ENCODE data around the gene RXYLT1.

RXYLT1 gene

GRCh38 chr12:63802012-63802608 lies 22.4 kb downstream of the RXYLT1 start:
- no peak overlapping the region for H3K9ac ChIP-seq (ENCODE audit: low read length)
- H3K4me3 ChIP-seq (ENCODE audit: low read depth, low read length) = no peak overlapping the region
- H3K9me3 ChIP-seq (ENCODE audit: control insufficient read depth, insufficient read depth, low read depth, low read length) = no peaks in the 10 kb centered on the region
- H3K36me3 ChIP-seq (ENCODE audit: control insufficient read depth, insufficient read depth, low read length) = peaks cover 14% of the 10 kb centered on the region
- H3K27ac ChIP-seq (ENCODE audit: low read depth, low read length) = no peak overlapping the region
- no peaks in the 10 kb centered on the region for H3K4me1 ChIP-seq (ENCODE audit: control insufficient read depth, insufficient read depth, low read length)
- H3K27me3 ChIP-seq (ENCODE audit: control insufficient read depth, insufficient read depth, low read length) = no peaks in the 10 kb centered on the region

GRCh38 chr12:63804746-63805145 lies 25.0 kb downstream of the RXYLT1 start:
- no peak overlapping the region for H3K27ac ChIP-seq (ENCODE audit: low read depth, low read length)
- no peaks in the 10 kb centered on the region for H3K27me3 ChIP-seq (ENCODE audit: control insufficient read depth, insufficient read depth, low read length)
- no peak overlapping the region for H3K9ac ChIP-seq (ENCODE audit: low read length)
- H3K9me3 ChIP-seq (ENCODE audit: control insufficient read depth, insufficient read depth, low read depth, low read length) = no peaks in the 10 kb centered on the region
- no peaks in the 10 kb centered on the region for H3K4me1 ChIP-seq (ENCODE audit: control insufficient read depth, insufficient read depth, low read length)
- H3K36me3 ChIP-seq (ENCODE audit: control insufficient read depth, insufficient read depth, low read length) = peaks cover 23% of the 10 kb centered on the region
- H3K4me3 ChIP-seq (ENCODE audit: low read depth, low read length) = no peak overlapping the region

- H3K4me1 ChIP-seq (ENCODE audit: control insufficient read depth, insufficient read depth, low read length) = no peaks in the 10 kb centered on the region
- no peaks in the 10 kb centered on the region for H3K27me3 ChIP-seq (ENCODE audit: control insufficient read depth, insufficient read depth, low read length)
- peaks cover 23% of the 10 kb centered on the region for H3K36me3 ChIP-seq (ENCODE audit: control insufficient read depth, insufficient read depth, low read length)
- H3K4me3 ChIP-seq (ENCODE audit: low read depth, low read length) = no peak overlapping the region
- H3K27ac ChIP-seq (ENCODE audit: low read depth, low read length) = no peak overlapping the region
- H3K9me3 ChIP-seq (ENCODE audit: control insufficient read depth, insufficient read depth, low read depth, low read length) = no peaks in the 10 kb centered on the region
- no peak overlapping the region for H3K9ac ChIP-seq (ENCODE audit: low read length)
Observed at GRCh38 chr12:63805704-63806672, 26.3 kb downstream of the RXYLT1 start.

- no peaks in the 10 kb centered on the region for H3K4me1 ChIP-seq (ENCODE audit: control insufficient read depth, insufficient read depth, low read length)
- H3K27ac ChIP-seq (ENCODE audit: low read depth, low read length) = no peak overlapping the region
- no peaks in the 10 kb centered on the region for H3K27me3 ChIP-seq (ENCODE audit: control insufficient read depth, insufficient read depth, low read length)
- no peaks in the 10 kb centered on the region for H3K9me3 ChIP-seq (ENCODE audit: control insufficient read depth, insufficient read depth, low read depth, low read length)
- peaks cover 23% of the 10 kb centered on the region for H3K36me3 ChIP-seq (ENCODE audit: control insufficient read depth, insufficient read depth, low read length)
- H3K9ac ChIP-seq (ENCODE audit: low read length) = no peak overlapping the region
- H3K4me3 ChIP-seq (ENCODE audit: low read depth, low read length) = no peak overlapping the region
Observed at GRCh38 chr12:63808631-63809030, 28.9 kb downstream of the RXYLT1 start.

- Histone ChIP-seq H3K9ac (ENCODE audit: low read length) (no peak overlapping the region), H3K27me3 (ENCODE audit: control insufficient read depth, insufficient read depth, low read length) (no peaks in the 10 kb centered on the region), H3K27ac (ENCODE audit: low read depth, low read length) (no peak overlapping the region), H3K9me3 (ENCODE audit: control insufficient read depth, insufficient read depth, low read depth, low read length) (no peaks in the 10 kb centered on the region), H3K4me1 (ENCODE audit: control insufficient read depth, insufficient read depth, low read length) (no peaks in the 10 kb centered on the region), H3K4me3 (ENCODE audit: low read depth, low read length) (no peak overlapping the region), H3K36me3 (ENCODE audit: control insufficient read depth, insufficient read depth, low read length) (peaks cover 23% of the 10 kb centered on the region)
Observed at GRCh38 chr12:63809566-63809965, 29.9 kb downstream of the RXYLT1 start.

- H3K27me3 ChIP-seq (ENCODE audit: control insufficient read depth, insufficient read depth, low read length) = no peaks in the 10 kb centered on the region
- peaks cover 16% of the 10 kb centered on the region for H3K36me3 ChIP-seq (ENCODE audit: control insufficient read depth, insufficient read depth, low read length)
- H3K4me3 ChIP-seq (ENCODE audit: low read depth, low read length) = no peak overlapping the region
- H3K27ac ChIP-seq (ENCODE audit: low read depth, low read length) = no peak overlapping the region
- no peak overlapping the region for H3K9ac ChIP-seq (ENCODE audit: low read length)
- no peaks in the 10 kb centered on the region for H3K4me1 ChIP-seq (ENCODE audit: control insufficient read depth, insufficient read depth, low read length)
- no peaks in the 10 kb centered on the region for H3K9me3 ChIP-seq (ENCODE audit: control insufficient read depth, insufficient read depth, low read depth, low read length)
Observed at GRCh38 chr12:63811334-63811733, 31.6 kb downstream of the RXYLT1 start.

GRCh38 chr12:63811755-63812154 lies 32.0 kb downstream of the RXYLT1 start:
- Histone ChIP-seq H3K27ac (ENCODE audit: low read depth, low read length) (no peak overlapping the region), H3K4me1 (ENCODE audit: control insufficient read depth, insufficient read depth, low read length) (no peaks in the 10 kb centered on the region), H3K27me3 (ENCODE audit: control insufficient read depth, insufficient read depth, low read length) (no peaks in the 10 kb centered on the region), H3K4me3 (ENCODE audit: low read depth, low read length) (no peak overlapping the region), H3K36me3 (ENCODE audit: control insufficient read depth, insufficient read depth, low read length) (peaks cover 13% of the 10 kb centered on the region), H3K9ac (ENCODE audit: low read length) (no peak overlapping the region), H3K9me3 (ENCODE audit: control insufficient read depth, insufficient read depth, low read depth, low read length) (no peaks in the 10 kb centered on the region)

- no peaks in the 10 kb centered on the region for H3K36me3 ChIP-seq (ENCODE audit: control insufficient read depth, insufficient read depth, low read length)
- no peak overlapping the region for H3K27ac ChIP-seq (ENCODE audit: low read depth, low read length)
- no peaks in the 10 kb centered on the region for H3K27me3 ChIP-seq (ENCODE audit: control insufficient read depth, insufficient read depth, low read length)
- no peaks in the 10 kb centered on the region for H3K4me1 ChIP-seq (ENCODE audit: control insufficient read depth, insufficient read depth, low read length)
- no peak overlapping the region for H3K9ac ChIP-seq (ENCODE audit: low read length)
- no peak overlapping the region for H3K4me3 ChIP-seq (ENCODE audit: low read depth, low read length)
- no peaks in the 10 kb centered on the region for H3K9me3 ChIP-seq (ENCODE audit: control insufficient read depth, insufficient read depth, low read depth, low read length)
Observed at GRCh38 chr12:63814146-63814772, 34.5 kb downstream of the RXYLT1 start.

- Histone ChIP-seq H3K9me3 (ENCODE audit: control insufficient read depth, insufficient read depth, low read depth, low read length) (no peaks in the 10 kb centered on the region), H3K36me3 (ENCODE audit: control insufficient read depth, insufficient read depth, low read length) (no peaks in the 10 kb centered on the region), H3K4me1 (ENCODE audit: control insufficient read depth, insufficient read depth, low read length) (no peaks in the 10 kb centered on the region), H3K9ac (ENCODE audit: low read length) (no peak overlapping the region), H3K27me3 (ENCODE audit: control insufficient read depth, insufficient read depth, low read length) (no peaks in the 10 kb centered on the region), H3K4me3 (ENCODE audit: low read depth, low read length) (no peak overlapping the region), H3K27ac (ENCODE audit: low read depth, low read length) (no peak overlapping the region)
Observed at GRCh38 chr12:63815482-63815852, 35.8 kb downstream of the RXYLT1 start.

- Histone ChIP-seq H3K4me1 (ENCODE audit: control insufficient read depth, insufficient read depth, low read length) (no peaks in the 10 kb centered on the region), H3K27me3 (ENCODE audit: control insufficient read depth, insufficient read depth, low read length) (no peaks in the 10 kb centered on the region), H3K36me3 (ENCODE audit: control insufficient read depth, insufficient read depth, low read length) (no peaks in the 10 kb centered on the region), H3K9me3 (ENCODE audit: control insufficient read depth, insufficient read depth, low read depth, low read length) (no peaks in the 10 kb centered on the region), H3K27ac (ENCODE audit: low read depth, low read length) (no peak overlapping the region), H3K4me3 (ENCODE audit: low read depth, low read length) (no peak overlapping the region), H3K9ac (ENCODE audit: low read length) (no peak overlapping the region)
Observed at GRCh38 chr12:63816031-63816430, 36.3 kb downstream of the RXYLT1 start.

GRCh38 chr12:63820427-63820826 lies 40.7 kb downstream of the RXYLT1 start:
- H3K27ac ChIP-seq (ENCODE audit: low read depth, low read length) = no peak overlapping the region
- no peaks in the 10 kb centered on the region for H3K9me3 ChIP-seq (ENCODE audit: control insufficient read depth, insufficient read depth, low read depth, low read length)
- no peaks in the 10 kb centered on the region for H3K4me1 ChIP-seq (ENCODE audit: control insufficient read depth, insufficient read depth, low read length)
- no peak overlapping the region for H3K9ac ChIP-seq (ENCODE audit: low read length)
- no peaks in the 10 kb centered on the region for H3K27me3 ChIP-seq (ENCODE audit: control insufficient read depth, insufficient read depth, low read length)
- H3K4me3 ChIP-seq (ENCODE audit: low read depth, low read length) = no peak overlapping the region
- H3K36me3 ChIP-seq (ENCODE audit: control insufficient read depth, insufficient read depth, low read length) = no peaks in the 10 kb centered on the region

All from HUES6 (cell line).